Right cardiac atrium (tissue), 5 donors: Measurements from ENCODE around the gene C5AR1. TPM values are rescaled to one million over a fixed set of nuclear protein-coding genes. Genes with fewer than 3 reads are reported as not detected.

ENCODE experiments used
- ATAC-seq, 2 donors: fragments of 200-7000 bp; cut with Tn5 transposase; one replicate each; pipeline versions ENCODE4 v1.8.0 to v1.9.1; 2020; ENCODE audit warnings: moderate library complexity in 2 of 2, mild to moderate bottlenecking in 1 of 2
- DNase-seq, 3 donors: peaks; one replicate each; pipeline ENCODE4 v3.0.0-alpha.2; 2020
- H3K27ac ChIP-seq: one replicate; pipeline ENCODE4 v1.5.1; 2013; ENCODE audit warnings: mild to moderate bottlenecking, low read length, control low read depth, moderate library complexity
- H3K27me3 ChIP-seq: one replicate; pipeline ENCODE4 v1.6.1; 2013; ENCODE audit not compliant: control insufficient read depth, insufficient read depth
- H3K4me1 ChIP-seq: one replicate; pipeline ENCODE4 v1.6.1; 2013; ENCODE audit warnings: low read length; ENCODE audit not compliant: control insufficient read depth, insufficient read depth
- H3K4me3 ChIP-seq: one replicate; pipeline ENCODE4 v1.5.1; 2013; ENCODE audit warnings: low read length, control low read depth
- H3K9me3 ChIP-seq: one replicate; pipeline ENCODE4 v1.6.1; 2013; ENCODE audit warnings: low read length; ENCODE audit not compliant: control insufficient read depth
- WGBS: extraction: QIAGEN DNeasy Blood & Tissue Kit; methylation state at CpG from one replicate; pipeline ENCODE4 v1.1.7; 2013; 5-methylcytosine and 5-hydroxymethylcytosine counted together
- intact Hi-C, 4 donors: fragments of 100-400 bp; cut with DNase I; formaldehyde crosslinking; loops; one replicate each; pipeline versions ENCODE4 v1.11.0 to v1.14.0; 2022 to 2023
- polyA plus RNA-seq: library from polyadenylated mRNA; stranded (reverse); fragments of 200-250 nt; gene quantifications from one replicate; pipeline ENCODE4 v1.2.3, GENCODE V29; 2013
- total RNA-seq, 4 donors: library from RNA; stranded (reverse); fragmentation: NEBNext Ultra II Directional; extraction: Animal tissue kit (Norgen Biotek cat#: 25700); gene quantifications; one replicate each; pipeline ENCODE4 v1.2.1, GENCODE V29; 2021
- donor health status: healthy with polysubstance abuse.
- donor health status: DM: no; HTN: yes; CAD: no.
- donor health status: DM: no; HTN: no; CAD: no.
- donor health status: DM: no; HTN: yes; CAD: no; lungs with severe emphysema.
- donor health status: DM: yes; HTN: yes; CAD: no.

C5AR1 gene
- total and polyA plus RNA-seq, 5 donors, result 2.3 to 11.7 (median 6.3) TPM

DNA sequence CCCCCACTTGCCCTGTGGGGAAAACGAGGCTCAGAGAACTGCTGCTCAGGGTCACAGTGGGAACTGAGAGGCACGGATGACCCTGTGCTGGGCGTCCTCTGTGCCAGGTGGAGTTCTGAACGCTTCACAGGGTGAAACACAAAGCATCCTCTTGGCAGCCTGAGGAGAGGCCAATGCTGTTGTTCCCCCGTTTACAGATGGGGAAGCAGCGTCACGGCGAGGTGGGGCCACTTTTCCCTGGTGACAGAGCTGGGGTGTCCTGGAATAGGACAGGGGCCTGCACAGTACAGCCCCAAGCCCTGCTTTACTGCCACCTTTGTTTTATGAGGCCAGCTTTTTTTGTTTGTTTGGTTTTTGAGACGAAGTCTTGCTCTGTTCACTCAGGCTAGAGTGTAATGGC lies 61.6 kb downstream of the C5AR1 start:
- 93% methylated on average over 9 of the region's 9 CpGs for WGBS
- H3K9me3 ChIP-seq, result no peaks in the 10 kb centered on the region
- H3K4me3 ChIP-seq, result no peak overlapping the region
- H3K27me3 ChIP-seq, result no peaks in the 10 kb centered on the region
- intact Hi-C loops, result no loop called here
- no peak overlapping the region for H3K27ac ChIP-seq
- DNase-seq, result no peak
- ATAC-seq, result no peak
- no peaks in the 10 kb centered on the region for H3K4me1 ChIP-seq

Other genes with a start within 250 kb of the C5AR1 start
- gene ZC3H4, start 196.1 kb upstream of the C5AR1 start, total RNA-seq, result 10 to 100 TPM; 25.6 to 27.7 (median 26.8) TPM
- gene ZC3H4, start 196.1 kb upstream of the C5AR1 start, polyA plus RNA-seq, result 12.4 TPM
- gene SAE1, start 179.0 kb upstream of the C5AR1 start, total RNA-seq, result 10 to 100 TPM; 49.1 to 57.0 (median 53.5) TPM
- gene SAE1, start 179.0 kb upstream of the C5AR1 start, polyA plus RNA-seq, result 34.0 TPM
- gene BBC3, start 78.7 kb upstream of the C5AR1 start, total RNA-seq, result 1 to 10 TPM; 2.1 to 4.3 (median 4.0) TPM
- gene BBC3, start 78.7 kb upstream of the C5AR1 start, polyA plus RNA-seq, result 3.4 TPM
- gene CCDC9, start 53.3 kb upstream of the C5AR1 start, total RNA-seq, result 10 to 100 TPM; 18.1 to 27.5 (median 22.4) TPM
- 27.8 TPM for gene CCDC9, start 53.3 kb upstream of the C5AR1 start, polyA plus RNA-seq
- 10 to 100 TPM; 13.3 to 16.9 (median 15.0) TPM for gene INAFM1, start 35.0 kb upstream of the C5AR1 start, total RNA-seq
- gene INAFM1, start 35.0 kb upstream of the C5AR1 start, polyA plus RNA-seq, result 7.0 TPM
- 1 to 10 TPM in 3 of 4 donors, under 1 TPM in 1; 0.65 to 2.5 (median 1.4) TPM for gene C5AR2, start 22.3 kb downstream of the C5AR1 start, total RNA-seq
- 0.79 TPM for gene C5AR2, start 22.3 kb downstream of the C5AR1 start, polyA plus RNA-seq
- gene DHX34, start 39.5 kb downstream of the C5AR1 start, total RNA-seq, result 1 to 10 TPM; 5.5 to 8.1 (median 6.1) TPM
- gene DHX34, start 39.5 kb downstream of the C5AR1 start, polyA plus RNA-seq, result 5.5 TPM
- 1 to 10 TPM; 2.6 to 9.8 (median 6.1) TPM for gene MEIS3, start 109.7 kb downstream of the C5AR1 start, total RNA-seq
- gene MEIS3, start 109.7 kb downstream of the C5AR1 start, polyA plus RNA-seq, result 4.1 TPM
- gene SLC8A2, start 162.0 kb downstream of the C5AR1 start, total RNA-seq, result under 1 TPM in 2 of 4 donors, not detected in 2; 0.09 to 0.26 TPM
- gene SLC8A2, start 162.0 kb downstream of the C5AR1 start, polyA plus RNA-seq, result 0.36 TPM
- 1 to 10 TPM; 6.4 to 9.4 (median 7.8) TPM for gene KPTN, start 174.4 kb downstream of the C5AR1 start, total RNA-seq
- 9.9 TPM for gene KPTN, start 174.4 kb downstream of the C5AR1 start, polyA plus RNA-seq
- gene NAPA, start 205.2 kb downstream of the C5AR1 start, total RNA-seq, result 100 to 1,000 TPM in 3 of 4 donors, 10 to 100 TPM in 1; 91.7 to 111 (median 105) TPM
- gene NAPA, start 205.2 kb downstream of the C5AR1 start, polyA plus RNA-seq, result 102 TPM